Transverse colon (tissue), 4 donors: ENCODE data around the gene OTP.

ENCODE experiments used
- POLR2AphosphoS5 ChIP-seq, 3 donors: sonication (generic); formaldehyde crosslinking; IDR thresholded peaks; one replicate each; pipeline ENCODE4 v1.6.1; 2016; ENCODE audit warnings: antibody characterized with exemption in 3 of 3
- TF ChIP-seq, protein P1 (sequence below), 5 experiments: fragments of 200-600 bp in 3 of 5; fragments of 450-650 bp in 2 of 5; sonication (generic) in 3 of 5; IDR thresholded peaks; 1 replicate in 2 of 5; 2 replicates in 3 of 5; pipeline ENCODE4 v1.5.1; 2016 to 2017; ENCODE audit warnings: antibody characterized with exemption in 5 of 5, inconsistent platforms in 3 of 5, mild to moderate bottlenecking in 2 of 5, moderate library complexity in 1 of 5

GRCh38 chr5:77635067-77635916, 3.2 kb downstream of the OTP start:
- TF ChIP-seq, protein P1, sequence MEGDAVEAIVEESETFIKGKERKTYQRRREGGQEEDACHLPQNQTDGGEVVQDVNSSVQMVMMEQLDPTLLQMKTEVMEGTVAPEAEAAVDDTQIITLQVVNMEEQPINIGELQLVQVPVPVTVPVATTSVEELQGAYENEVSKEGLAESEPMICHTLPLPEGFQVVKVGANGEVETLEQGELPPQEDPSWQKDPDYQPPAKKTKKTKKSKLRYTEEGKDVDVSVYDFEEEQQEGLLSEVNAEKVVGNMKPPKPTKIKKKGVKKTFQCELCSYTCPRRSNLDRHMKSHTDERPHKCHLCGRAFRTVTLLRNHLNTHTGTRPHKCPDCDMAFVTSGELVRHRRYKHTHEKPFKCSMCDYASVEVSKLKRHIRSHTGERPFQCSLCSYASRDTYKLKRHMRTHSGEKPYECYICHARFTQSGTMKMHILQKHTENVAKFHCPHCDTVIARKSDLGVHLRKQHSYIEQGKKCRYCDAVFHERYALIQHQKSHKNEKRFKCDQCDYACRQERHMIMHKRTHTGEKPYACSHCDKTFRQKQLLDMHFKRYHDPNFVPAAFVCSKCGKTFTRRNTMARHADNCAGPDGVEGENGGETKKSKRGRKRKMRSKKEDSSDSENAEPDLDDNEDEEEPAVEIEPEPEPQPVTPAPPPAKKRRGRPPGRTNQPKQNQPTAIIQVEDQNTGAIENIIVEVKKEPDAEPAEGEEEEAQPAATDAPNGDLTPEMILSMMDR (IDR thresholded peaks at IDR 0.05) = no peak
- no peak for TF ChIP-seq POLR2AphosphoS5 (IDR thresholded peaks at IDR 0.05)
